Activated CD4-positive, alpha-beta memory T cell treated with anti-CD3 and anti-CD28 coated beads, Interleukin-2, amount 10 ng/mL, durations not matched to agents 7 days and 5 days (primary cell): Measurements from ENCODE around the gene ELP4. TPM values are rescaled to one million over a fixed set of nuclear protein-coding genes. Genes with fewer than 3 reads are reported as not detected.

Experiments used
- CTCF ChIA-PET: fragments of 350-600 bp; sonication (Branson Sonifier 250); formaldehyde crosslinking; loops from one replicate; lab custom pipeline; 2021; ENCODE audit warnings: antibody characterized with exemption, inconsistent platforms; lab: Charles Lee
- POLR2A ChIA-PET: fragments of 350-600 bp; sonication (Branson Sonifier 250); formaldehyde crosslinking; loops from one replicate; lab custom pipeline; 2021; ENCODE audit warnings: antibody characterized with exemption; lab: Charles Lee
- DNase-seq: peaks from one replicate; pipeline ENCODE4 v3.0.0-alpha.2; 2020
- H3K27ac Mint-ChIP-seq: one replicate; pipeline ENCODE4 v1.8.0; 2021; ENCODE audit warnings: mild to moderate bottlenecking, mixed read lengths
- H3K27me3 Mint-ChIP-seq: one replicate; pipeline ENCODE4 v1.8.0; 2021; ENCODE audit warnings: mixed read lengths
- H3K36me3 Mint-ChIP-seq: one replicate; pipeline ENCODE4 v1.8.0; 2021; ENCODE audit warnings: low read depth, mixed read lengths
- H3K4me1 Mint-ChIP-seq: one replicate; pipeline ENCODE4 v1.8.0; 2021; ENCODE audit warnings: mixed read lengths
- H3K4me3 Mint-ChIP-seq: one replicate; pipeline ENCODE4 v1.8.0; 2021; ENCODE audit warnings: mild to moderate bottlenecking, mixed read lengths
- H3K9me3 Mint-ChIP-seq: one replicate; pipeline ENCODE4 v1.8.0; 2021; ENCODE audit warnings: mixed read lengths
- total RNA-seq, 2 experiments: library from RNA; stranded (reverse); gene quantifications; one replicate each; pipeline ENCODE4 v1.2.3, GENCODE V29; 2021

ELP4 gene
- total RNA-seq, 2 experiments from 2014 or later, result 19.0 to 19.9 TPM

- Mint-ChIP-seq H3K9me3 (no peaks in the 10 kb centered on the region), H3K4me1 (no peaks in the 10 kb centered on the region), H3K27ac (no peak overlapping the region), H3K4me3 (no peak overlapping the region), H3K36me3 (no peaks in the 10 kb centered on the region), H3K27me3 (no peaks in the 10 kb centered on the region)
- no peak for DNase-seq
- ChIA-PET CTCF (no interaction called here), POLR2A (no interaction called here)
Measured at GRCh38 chr11:31757260-31757835, 247.8 kb downstream of the ELP4 start.

- H3K27ac Mint-ChIP-seq, result no peak overlapping the region
- CTCF ChIA-PET, result interaction anchor here (0.6 kb wide), 1 partner anchor 15 kb away, joined by 3 read pairs; no protein-coding TSS in a partner anchor
- POLR2A ChIA-PET, result no interaction called here
- no peaks in the 10 kb centered on the region for H3K9me3 Mint-ChIP-seq
- DNase-seq, result no peak
- no peaks in the 10 kb centered on the region for H3K27me3 Mint-ChIP-seq
- H3K4me1 Mint-ChIP-seq, result no peaks in the 10 kb centered on the region
- H3K36me3 Mint-ChIP-seq, result no peaks in the 10 kb centered on the region
- no peak overlapping the region for H3K4me3 Mint-ChIP-seq
Measured at GRCh38 chr11:31761636-31762035, 252.1 kb downstream of the ELP4 start.

- no peak overlapping the region for H3K27ac Mint-ChIP-seq
- H3K27me3 Mint-ChIP-seq, result no peaks in the 10 kb centered on the region
- no peak for DNase-seq
- no peak overlapping the region for H3K4me3 Mint-ChIP-seq
- no peaks in the 10 kb centered on the region for H3K4me1 Mint-ChIP-seq
- no peaks in the 10 kb centered on the region for H3K36me3 Mint-ChIP-seq
- no peaks in the 10 kb centered on the region for H3K9me3 Mint-ChIP-seq
- CTCF ChIA-PET, result interaction anchor here (0.6 kb wide), 1 partner anchor 175 kb away, joined by 3 read pairs; no protein-coding TSS in a partner anchor
- POLR2A ChIA-PET, result no interaction called here
Measured at GRCh38 chr11:31763296-31763695, 253.7 kb downstream of the ELP4 start.

- DNase-seq, result no peak
- Mint-ChIP-seq H3K9me3 (no peaks in the 10 kb centered on the region), H3K27me3 (no peaks in the 10 kb centered on the region), H3K36me3 (no peaks in the 10 kb centered on the region), H3K4me1 (no peaks in the 10 kb centered on the region), H3K4me3 (no peak overlapping the region), H3K27ac (no peak overlapping the region)
- ChIA-PET POLR2A (no interaction called here), CTCF (no interaction called here)
Measured at GRCh38 chr11:31764261-31764660, 254.7 kb downstream of the ELP4 start.

GRCh38 chr11:31764766-31765165, 255.2 kb downstream of the ELP4 start:
- no peaks in the 10 kb centered on the region for H3K27me3 Mint-ChIP-seq
- DNase-seq, result no peak
- H3K4me3 Mint-ChIP-seq, result no peak overlapping the region
- CTCF ChIA-PET, result no interaction called here
- H3K9me3 Mint-ChIP-seq, result no peaks in the 10 kb centered on the region
- POLR2A ChIA-PET, result no interaction called here
- H3K27ac Mint-ChIP-seq, result no peak overlapping the region
- no peaks in the 10 kb centered on the region for H3K36me3 Mint-ChIP-seq
- no peaks in the 10 kb centered on the region for H3K4me1 Mint-ChIP-seq

- Mint-ChIP-seq H3K27ac (no peak overlapping the region), H3K4me3 (no peak overlapping the region), H3K27me3 (no peaks in the 10 kb centered on the region), H3K4me1 (no peaks in the 10 kb centered on the region), H3K36me3 (no peaks in the 10 kb centered on the region), H3K9me3 (no peaks in the 10 kb centered on the region)
- no peak for DNase-seq
- POLR2A ChIA-PET, result no interaction called here
- CTCF ChIA-PET, result no interaction called here
Measured at GRCh38 chr11:31767066-31767465, 257.5 kb downstream of the ELP4 start.

- Mint-ChIP-seq H3K27me3 (no peaks in the 10 kb centered on the region), H3K27ac (no peak overlapping the region), H3K9me3 (no peaks in the 10 kb centered on the region), H3K36me3 (peaks cover 3% of the 10 kb centered on the region), H3K4me1 (no peaks in the 10 kb centered on the region), H3K4me3 (no peak overlapping the region)
- ChIA-PET POLR2A (no interaction called here), CTCF (no interaction called here)
- DNase-seq, result no peak
Measured at GRCh38 chr11:31767685-31768084, 258.1 kb downstream of the ELP4 start.

- no peak overlapping the region for H3K27ac Mint-ChIP-seq
- H3K9me3 Mint-ChIP-seq, result no peaks in the 10 kb centered on the region
- POLR2A ChIA-PET, result no interaction called here
- no peaks in the 10 kb centered on the region for H3K4me1 Mint-ChIP-seq
- peaks cover 3% of the 10 kb centered on the region for H3K36me3 Mint-ChIP-seq
- DNase-seq, result no peak
- H3K27me3 Mint-ChIP-seq, result no peaks in the 10 kb centered on the region
- CTCF ChIA-PET, result no interaction called here
- H3K4me3 Mint-ChIP-seq, result no peak overlapping the region
Measured at GRCh38 chr11:31768749-31769640, 259.4 kb downstream of the ELP4 start.

- no peak overlapping the region for H3K27ac Mint-ChIP-seq
- no peak for DNase-seq
- H3K27me3 Mint-ChIP-seq, result no peaks in the 10 kb centered on the region
- POLR2A ChIA-PET, result no interaction called here
- CTCF ChIA-PET, result no interaction called here
- no peaks in the 10 kb centered on the region for H3K9me3 Mint-ChIP-seq
- H3K36me3 Mint-ChIP-seq, result peaks cover 3% of the 10 kb centered on the region
- H3K4me1 Mint-ChIP-seq, result no peaks in the 10 kb centered on the region
- H3K4me3 Mint-ChIP-seq, result no peak overlapping the region
Measured at GRCh38 chr11:31770011-31770700, 260.6 kb downstream of the ELP4 start.

GRCh38 chr11:31772412-31772811, 262.8 kb downstream of the ELP4 start:
- POLR2A ChIA-PET, result no interaction called here
- Mint-ChIP-seq H3K36me3 (peaks cover 3% of the 10 kb centered on the region), H3K27ac (no peak overlapping the region), H3K4me3 (no peak overlapping the region), H3K27me3 (no peaks in the 10 kb centered on the region), H3K4me1 (no peaks in the 10 kb centered on the region), H3K9me3 (no peaks in the 10 kb centered on the region)
- DNase-seq, result no peak
- CTCF ChIA-PET, result no interaction called here

- no peak overlapping the region for H3K27ac Mint-ChIP-seq
- no peaks in the 10 kb centered on the region for H3K9me3 Mint-ChIP-seq
- no peak overlapping the region for H3K4me3 Mint-ChIP-seq
- ChIA-PET CTCF (no interaction called here), POLR2A (no interaction called here)
- H3K4me1 Mint-ChIP-seq, result no peaks in the 10 kb centered on the region
- H3K36me3 Mint-ChIP-seq, result no peaks in the 10 kb centered on the region
- H3K27me3 Mint-ChIP-seq, result no peaks in the 10 kb centered on the region
- no peak for DNase-seq
Measured at GRCh38 chr11:31779374-31779791, 269.8 kb downstream of the ELP4 start.

- no peak for DNase-seq
- ChIA-PET CTCF (no interaction called here), POLR2A (no interaction called here)
- H3K27me3 Mint-ChIP-seq, result no peaks in the 10 kb centered on the region
- no peak overlapping the region for H3K4me3 Mint-ChIP-seq
- no peaks in the 10 kb centered on the region for H3K36me3 Mint-ChIP-seq
- H3K9me3 Mint-ChIP-seq, result no peaks in the 10 kb centered on the region
- no peaks in the 10 kb centered on the region for H3K4me1 Mint-ChIP-seq
- no peak overlapping the region for H3K27ac Mint-ChIP-seq
Measured at GRCh38 chr11:31780078-31780477, 270.5 kb downstream of the ELP4 start.

GRCh38 chr11:31780480-31780971, 271.0 kb downstream of the ELP4 start:
- H3K27me3 Mint-ChIP-seq, result no peaks in the 10 kb centered on the region
- H3K4me1 Mint-ChIP-seq, result no peaks in the 10 kb centered on the region
- no peaks in the 10 kb centered on the region for H3K36me3 Mint-ChIP-seq
- H3K9me3 Mint-ChIP-seq, result no peaks in the 10 kb centered on the region
- H3K27ac Mint-ChIP-seq, result no peak overlapping the region
- CTCF ChIA-PET, result no interaction called here
- no peak overlapping the region for H3K4me3 Mint-ChIP-seq
- DNase-seq, result no peak
- POLR2A ChIA-PET, result no interaction called here
